Measurements from ENCODE around the gene ZNF784. TPM values are rescaled to one million over a fixed set of nuclear protein-coding genes. Genes with fewer than 3 reads are reported as not detected.

Gene ZNF784
- polyA plus RNA-seq, 2 of the 4 experiments (the other 2 are of a cell fraction): 3.5 to 6.6 TPM

DNA sequence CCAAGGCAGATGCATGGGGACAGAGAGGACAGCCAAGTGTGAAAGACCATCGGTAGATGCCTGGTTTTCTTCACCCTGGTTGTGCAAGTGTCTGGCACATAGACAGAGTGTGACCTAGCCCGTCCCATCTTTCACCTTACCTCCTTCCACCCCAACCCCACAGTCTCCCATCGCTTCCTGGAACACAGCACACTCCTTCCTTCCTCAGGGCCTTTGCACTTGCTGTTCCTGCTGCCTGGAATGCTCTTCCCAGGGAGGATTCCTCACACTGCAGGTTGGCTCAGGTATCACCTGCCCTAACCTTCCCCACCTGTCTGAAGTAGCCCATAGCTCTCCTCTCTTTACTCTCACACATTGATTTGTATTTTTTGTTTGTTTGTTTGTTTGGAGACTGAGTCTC lies 28.1 kb downstream of the ZNF784 start:
- no peaks in the 10 kb centered on the region for H3K9me3 ChIP-seq
- 88% methylated on average over 3 of the region's 3 CpGs for WGBS (ENCODE audit: missing lambda C conversion rate)
- DNase-seq (ENCODE audit: low read depth in 1 of 2, low spot score in 1 of 2) (no peak), ATAC-seq (no peak), FAIRE-seq (no peak)
- peaks cover 11% of the 10 kb centered on the region for H3K4me1 ChIP-seq
- no peak overlapping the region for H3K27ac ChIP-seq
- no peak overlapping the region for H3K4me3 ChIP-seq
- TF ChIP-seq EHF (CRISPR knock-in tag; IDR thresholded peaks at IDR 0.05): no peak
- no peak for TF ChIP-seq HDAC2 (IDR thresholded peaks at IDR 0.05)
- TF ChIP-seq, protein P1, sequence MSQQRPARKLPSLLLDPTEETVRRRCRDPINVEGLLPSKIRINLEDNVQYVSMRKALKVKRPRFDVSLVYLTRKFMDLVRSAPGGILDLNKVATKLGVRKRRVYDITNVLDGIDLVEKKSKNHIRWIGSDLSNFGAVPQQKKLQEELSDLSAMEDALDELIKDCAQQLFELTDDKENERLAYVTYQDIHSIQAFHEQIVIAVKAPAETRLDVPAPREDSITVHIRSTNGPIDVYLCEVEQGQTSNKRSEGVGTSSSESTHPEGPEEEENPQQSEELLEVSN (IDR thresholded peaks at IDR 0.05; ENCODE audit: borderline replicate concordance, low read depth): no peak
- no peak for TF ChIP-seq PHF8 (IDR thresholded peaks at IDR 0.05; ENCODE audit: borderline replicate concordance, low read depth)
- TF ChIP-seq NPAS2 (CRISPR knock-in tag; IDR thresholded peaks at IDR 0.05; ENCODE audit: borderline replicate concordance): no peak
- TF ChIP-seq JUNB (IDR thresholded peaks at IDR 0.05): no peak
- no peak for TF ChIP-seq CBX8 (IDR thresholded peaks at IDR 0.05)
- no peak for TF ChIP-seq HEYL (CRISPR knock-in tag; IDR thresholded peaks at IDR 0.05)
- TF ChIP-seq GATA3 (IDR thresholded peaks at IDR 0.05; ENCODE audit: borderline replicate concordance): no peak
- no peak for TF ChIP-seq BHLHE40 (IDR thresholded peaks at IDR 0.05; ENCODE audit: low read depth, low read length)
- no peak for TF ChIP-seq POLR2A (IDR thresholded peaks at IDR 0.05; ENCODE audit: low read length)
- TF ChIP-seq FOXS1 (CRISPR knock-in tag; IDR thresholded peaks at IDR 0.05): no peak
- no peak overlapping the region for H3K4me2 ChIP-seq
- POLR2A ChIA-PET: no interaction called here
- CTCF ChIA-PET: interaction anchor here (1.1 to 1.8 kb wide), 3 partner anchors 10 to 92 kb away, joined by 4 to 8 read pairs (median 5); no protein-coding TSS in a partner anchor

DNA sequence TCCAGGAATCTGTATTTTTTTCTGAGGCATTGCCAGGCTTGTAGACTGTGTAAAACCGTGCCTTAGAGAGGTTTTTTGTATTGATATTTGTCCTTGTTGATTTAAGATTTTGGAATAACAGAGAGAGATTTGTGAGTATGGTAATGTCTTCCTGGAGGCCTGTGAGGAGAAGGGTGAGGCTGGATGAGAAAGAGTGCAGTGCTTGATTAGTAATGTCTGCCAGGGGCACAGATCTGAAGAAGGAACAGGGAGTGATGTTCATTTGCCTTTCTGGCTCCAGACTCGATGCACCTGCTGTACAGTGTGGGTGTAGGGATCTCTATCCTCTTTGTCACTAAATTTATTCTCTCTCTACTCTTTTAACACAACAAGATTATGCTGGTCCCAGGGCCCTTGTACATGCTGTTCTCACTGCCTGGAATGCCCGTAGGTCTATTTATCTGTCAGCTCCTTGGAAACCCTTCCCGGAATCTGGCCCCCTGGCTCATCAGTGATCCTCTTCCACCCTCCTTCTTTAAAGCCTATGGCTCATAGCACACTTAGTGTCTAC lies 29.3 kb downstream of the ZNF784 start:
- ChIA-PET POLR2A (interaction anchor here (0.5 kb wide), 1 partner anchor 454 kb away, joined by 4 read pairs; no protein-coding TSS in a partner anchor), CTCF (interaction anchor here (0.6 to 1.8 kb wide), 8 partner anchors 9 to 304 kb away, joined by 3 to 8 read pairs (median 4); partner anchors contain the start of gene ZNF865)
- ATAC-seq: no peak
- no peak for FAIRE-seq
- peak in 1 of 2 experiments; percentile 41 for DNase-seq (ENCODE audit: low read depth in 1 of 2, low spot score in 1 of 2)
- no peak overlapping the region for H3K4me3 ChIP-seq
- H3K27ac ChIP-seq: no peak overlapping the region
- H3K9me3 ChIP-seq: no peaks in the 10 kb centered on the region
- TF ChIP-seq RCOR1 (IDR thresholded peaks at IDR 0.05; ENCODE audit: low read depth, low read length): no peak
- TF ChIP-seq, protein P2, sequence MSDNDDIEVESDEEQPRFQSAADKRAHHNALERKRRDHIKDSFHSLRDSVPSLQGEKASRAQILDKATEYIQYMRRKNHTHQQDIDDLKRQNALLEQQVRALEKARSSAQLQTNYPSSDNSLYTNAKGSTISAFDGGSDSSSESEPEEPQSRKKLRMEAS (IDR thresholded peaks at IDR 0.05): no peak
- H3K4me2 ChIP-seq: no peak overlapping the region
- H3K4me1 ChIP-seq: peaks cover 6% of the 10 kb centered on the region; the same call in 2 of the 3 replicates
- WGBS (ENCODE audit: missing lambda C conversion rate): 84% methylated on average over 4 of the region's 4 CpGs

DNA sequence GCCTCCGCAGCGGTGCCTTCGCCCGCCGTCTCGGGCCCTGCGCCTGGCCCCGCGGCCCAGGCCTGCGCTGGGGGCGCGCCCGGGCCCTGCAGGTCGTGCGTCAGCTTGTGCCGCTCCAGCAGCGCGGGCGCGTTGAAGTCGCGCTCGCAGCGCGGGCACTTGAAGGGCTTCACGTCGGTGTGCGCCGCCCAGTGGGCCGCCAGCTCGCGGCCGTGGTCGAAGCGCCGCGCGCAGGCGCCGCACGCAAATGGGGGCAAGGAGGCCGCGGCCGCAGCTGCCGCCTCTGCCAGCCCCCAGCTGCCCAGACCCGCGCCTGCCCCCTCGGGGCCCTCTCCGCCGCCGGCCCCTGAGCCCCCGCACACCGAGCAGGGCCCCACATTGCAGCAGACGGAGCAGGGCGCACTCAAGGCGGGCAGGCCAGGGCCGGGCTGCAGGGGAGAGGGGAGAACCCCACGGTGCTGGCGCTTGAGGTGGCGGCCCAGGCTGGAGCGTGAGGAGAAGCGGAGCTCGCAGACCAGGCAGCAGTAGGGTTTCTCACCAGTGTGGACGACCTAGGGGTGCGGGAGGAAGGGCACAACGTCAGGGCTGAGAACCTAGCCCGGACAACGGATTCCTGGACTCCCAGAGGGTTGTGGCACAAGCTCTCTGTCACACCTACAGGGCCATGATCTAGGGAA lies 31.1 kb downstream of the ZNF784 start:
- CTCF ChIA-PET: interaction anchor here (1.1 to 1.9 kb wide), 7 partner anchors 13 to 451 kb away, joined by 3 to 7 read pairs (median 4); no protein-coding TSS in a partner anchor
- ATAC-seq (no peak), FAIRE-seq (no peak), DNase-seq (ENCODE audit: low read depth in 1 of 2, low spot score in 1 of 2) (no peak)
- no peak for TF ChIP-seq GATA3 (IDR thresholded peaks at IDR 0.05; ENCODE audit: borderline replicate concordance)
- no peak for TF ChIP-seq FOXS1 (CRISPR knock-in tag; IDR thresholded peaks at IDR 0.05)
- TF ChIP-seq EHMT2 (IDR thresholded peaks at IDR 0.05; ENCODE audit: low read depth): no peak
- TF ChIP-seq, protein P3, sequence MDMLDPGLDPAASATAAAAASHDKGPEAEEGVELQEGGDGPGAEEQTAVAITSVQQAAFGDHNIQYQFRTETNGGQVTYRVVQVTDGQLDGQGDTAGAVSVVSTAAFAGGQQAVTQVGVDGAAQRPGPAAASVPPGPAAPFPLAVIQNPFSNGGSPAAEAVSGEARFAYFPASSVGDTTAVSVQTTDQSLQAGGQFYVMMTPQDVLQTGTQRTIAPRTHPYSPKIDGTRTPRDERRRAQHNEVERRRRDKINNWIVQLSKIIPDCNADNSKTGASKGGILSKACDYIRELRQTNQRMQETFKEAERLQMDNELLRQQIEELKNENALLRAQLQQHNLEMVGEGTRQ (IDR thresholded peaks at IDR 0.05): no peak
- TF ChIP-seq, protein P1 (IDR thresholded peaks at IDR 0.05; ENCODE audit: borderline replicate concordance, low read depth): no peak
- TF ChIP-seq ZNF302 (CRISPR knock-in tag; IDR thresholded peaks at IDR 0.05): no peak
- TF ChIP-seq, protein P4, sequence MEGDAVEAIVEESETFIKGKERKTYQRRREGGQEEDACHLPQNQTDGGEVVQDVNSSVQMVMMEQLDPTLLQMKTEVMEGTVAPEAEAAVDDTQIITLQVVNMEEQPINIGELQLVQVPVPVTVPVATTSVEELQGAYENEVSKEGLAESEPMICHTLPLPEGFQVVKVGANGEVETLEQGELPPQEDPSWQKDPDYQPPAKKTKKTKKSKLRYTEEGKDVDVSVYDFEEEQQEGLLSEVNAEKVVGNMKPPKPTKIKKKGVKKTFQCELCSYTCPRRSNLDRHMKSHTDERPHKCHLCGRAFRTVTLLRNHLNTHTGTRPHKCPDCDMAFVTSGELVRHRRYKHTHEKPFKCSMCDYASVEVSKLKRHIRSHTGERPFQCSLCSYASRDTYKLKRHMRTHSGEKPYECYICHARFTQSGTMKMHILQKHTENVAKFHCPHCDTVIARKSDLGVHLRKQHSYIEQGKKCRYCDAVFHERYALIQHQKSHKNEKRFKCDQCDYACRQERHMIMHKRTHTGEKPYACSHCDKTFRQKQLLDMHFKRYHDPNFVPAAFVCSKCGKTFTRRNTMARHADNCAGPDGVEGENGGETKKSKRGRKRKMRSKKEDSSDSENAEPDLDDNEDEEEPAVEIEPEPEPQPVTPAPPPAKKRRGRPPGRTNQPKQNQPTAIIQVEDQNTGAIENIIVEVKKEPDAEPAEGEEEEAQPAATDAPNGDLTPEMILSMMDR (IDR thresholded peaks at IDR 0.05): no peak
- TF ChIP-seq SMC3 (IDR thresholded peaks at IDR 0.05): no peak
- no peak for TF ChIP-seq ZFP36 (IDR thresholded peaks at IDR 0.05; ENCODE audit: borderline replicate concordance, partially characterized antibody)
- no peak for TF ChIP-seq HOXA7 (CRISPR knock-in tag; IDR thresholded peaks at IDR 0.05)
- TF ChIP-seq, protein P5, sequence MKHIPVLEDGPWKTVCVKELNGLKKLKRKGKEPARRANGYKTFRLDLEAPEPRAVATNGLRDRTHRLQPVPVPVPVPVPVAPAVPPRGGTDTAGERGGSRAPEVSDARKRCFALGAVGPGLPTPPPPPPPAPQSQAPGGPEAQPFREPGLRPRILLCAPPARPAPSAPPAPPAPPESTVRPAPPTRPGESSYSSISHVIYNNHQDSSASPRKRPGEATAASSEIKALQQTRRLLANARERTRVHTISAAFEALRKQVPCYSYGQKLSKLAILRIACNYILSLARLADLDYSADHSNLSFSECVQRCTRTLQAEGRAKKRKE (CRISPR knock-in tag; IDR thresholded peaks at IDR 0.05; ENCODE audit: low read depth): no peak
- TF ChIP-seq TP53 (CRISPR knock-in tag; IDR thresholded peaks at IDR 0.05): no peak
- H3K4me1 ChIP-seq: peaks cover 2% of the 10 kb centered on the region; the same call in 1 of the 3 replicates
- no peak overlapping the region for H3K27ac ChIP-seq
- H3K4me2 ChIP-seq: no peak overlapping the region
- POLR2A ChIA-PET: interaction anchor here (0.7 to 0.9 kb wide), 2 partner anchors 13 to 31 kb away, joined by 3 read pairs; partner anchors contain the start of genes ZNF784 and ZNF865
- H3K9me3 ChIP-seq: no peaks in the 10 kb centered on the region
- H3K4me3 ChIP-seq: no peak overlapping the region
- 98% methylated on average over 64 of the region's 68 CpGs for WGBS (ENCODE audit: missing lambda C conversion rate)

Measured in A549 (cell line).